Activated CD4-positive, alpha-beta T cell treated with anti-CD3 and anti-CD28 coated beads for 24 hours (primary cell): ENCODE data around the gene ABI2.
"Not testable (repeated sequence)": the region's sequence is repeated elsewhere in the genome, so short reads cannot be mapped to it uniquely, and the experiment has no call there.

ENCODE experiments used
- DNase-seq, 2 donors: peaks; one replicate each; pipeline ENCODE4 v3.0.0-alpha.2; 2020; ENCODE audit warnings: low read depth in 2 of 2

Gene ABI2

DNA sequence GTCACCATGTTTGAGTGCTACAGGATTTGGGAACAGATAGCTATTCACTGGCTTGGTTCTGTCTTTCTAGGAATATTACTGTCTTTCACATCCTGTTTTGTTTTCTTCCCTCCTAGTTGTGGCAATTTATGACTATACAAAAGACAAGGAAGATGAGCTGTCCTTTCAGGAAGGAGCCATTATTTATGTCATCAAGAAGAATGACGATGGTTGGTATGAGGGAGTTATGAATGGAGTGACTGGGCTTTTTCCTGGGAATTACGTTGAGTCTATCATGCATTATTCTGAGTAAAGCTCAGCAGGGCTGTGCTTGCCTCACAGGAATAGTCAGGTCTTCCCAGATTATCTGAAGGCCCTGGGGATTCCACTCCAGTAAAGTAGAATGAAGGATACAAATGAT lies 98.9 kb downstream of the ABI2 start:
- DNase-seq = no peak

DNA sequence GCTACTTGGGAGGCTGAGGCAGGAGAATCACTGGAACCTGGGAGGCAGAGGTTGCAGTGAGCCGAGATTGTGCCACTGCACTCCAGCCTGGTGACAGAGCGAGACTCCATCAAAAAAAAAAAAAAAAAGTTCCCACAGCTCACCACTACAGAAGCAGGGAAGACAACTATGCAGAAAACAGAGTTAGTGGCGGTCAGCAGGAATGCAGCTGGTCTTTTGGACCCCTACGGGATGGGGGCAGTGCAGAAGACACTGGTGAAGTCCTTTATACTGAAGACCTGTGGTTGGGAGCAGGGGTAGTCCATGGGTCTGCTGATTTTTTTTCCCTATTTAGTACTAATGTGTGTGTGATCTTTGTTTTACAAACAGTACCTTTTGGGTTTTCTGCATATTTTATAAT lies 101.4 kb downstream of the ABI2 start:
- DNase-seq = not testable (repeated sequence)

- DNase-seq = no peak
Observed at GRCh38 chr2:203431391-203432185, 103.4 kb downstream of the ABI2 start.

GRCh38 chr2:203432811-203433210 lies 104.6 kb downstream of the ABI2 start:
- DNase-seq = no peak

- DNase-seq = no peak
Observed at GRCh38 chr2:203436496-203436895, 108.3 kb downstream of the ABI2 start.

DNA sequence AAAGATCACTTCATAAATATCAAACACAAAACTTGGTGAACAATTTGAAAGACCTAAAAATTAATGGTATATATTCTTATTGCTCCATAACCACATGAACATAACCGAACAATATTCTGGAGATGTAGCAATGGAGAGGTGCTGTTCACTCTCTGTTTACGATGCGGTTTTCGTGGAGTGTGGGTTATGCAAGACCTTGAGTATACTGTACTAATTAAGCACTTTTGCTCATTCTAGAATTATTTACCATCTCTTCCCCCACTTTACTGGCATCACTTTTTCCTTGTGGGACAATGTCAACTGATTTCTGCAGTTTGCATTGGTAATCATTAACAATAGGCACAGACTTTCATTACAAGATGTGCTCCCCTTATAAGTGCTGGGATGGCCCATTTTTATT lies 109.3 kb downstream of the ABI2 start:
- DNase-seq = no peak

DNA sequence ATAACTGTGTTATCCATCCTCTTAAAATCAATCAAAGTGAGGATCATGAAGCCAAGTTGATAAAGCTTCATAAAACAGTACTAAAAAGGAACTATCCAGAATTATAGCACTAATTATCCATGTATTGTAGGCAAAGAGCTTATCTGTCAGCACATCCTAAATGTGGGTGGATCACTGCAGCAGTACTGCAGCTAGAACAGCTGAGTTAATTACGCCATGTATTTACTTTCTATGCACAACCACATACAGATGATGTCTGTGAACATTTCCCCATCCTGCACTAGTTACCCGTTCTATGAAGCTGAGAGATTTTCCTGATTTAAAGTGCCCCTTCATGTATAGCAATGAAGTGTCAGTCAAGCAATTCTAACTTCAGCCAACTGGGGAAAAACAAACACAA lies 110.3 kb downstream of the ABI2 start:
- no peak for DNase-seq

- DNase-seq = no peak
Observed at GRCh38 chr2:203440671-203441070, 112.5 kb downstream of the ABI2 start.

DNA sequence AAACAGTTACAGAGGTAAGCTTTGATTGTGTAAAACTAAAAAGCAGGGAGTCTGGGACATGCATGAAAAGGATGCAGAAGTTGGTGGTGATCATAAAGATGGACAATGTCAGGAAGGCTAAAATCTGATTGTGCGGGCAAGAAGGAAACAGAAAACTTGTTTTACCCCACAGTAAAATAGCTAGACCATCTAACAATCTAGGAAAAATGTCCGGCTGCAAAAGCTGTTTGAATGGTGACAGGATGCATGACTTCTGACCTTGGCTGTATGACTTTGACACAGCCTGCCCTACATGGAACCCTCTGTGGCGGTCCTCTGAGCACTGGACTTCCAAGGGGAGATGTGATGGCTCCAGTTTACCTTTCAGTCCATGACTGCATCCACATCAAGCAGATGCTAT lies 113.3 kb downstream of the ABI2 start:
- no peak for DNase-seq

GRCh38 chr2:203442463-203442862 lies 114.3 kb downstream of the ABI2 start:
- no peak for DNase-seq

- DNase-seq = no peak
Observed at GRCh38 chr2:203444738-203445137, 116.5 kb downstream of the ABI2 start.

DNA sequence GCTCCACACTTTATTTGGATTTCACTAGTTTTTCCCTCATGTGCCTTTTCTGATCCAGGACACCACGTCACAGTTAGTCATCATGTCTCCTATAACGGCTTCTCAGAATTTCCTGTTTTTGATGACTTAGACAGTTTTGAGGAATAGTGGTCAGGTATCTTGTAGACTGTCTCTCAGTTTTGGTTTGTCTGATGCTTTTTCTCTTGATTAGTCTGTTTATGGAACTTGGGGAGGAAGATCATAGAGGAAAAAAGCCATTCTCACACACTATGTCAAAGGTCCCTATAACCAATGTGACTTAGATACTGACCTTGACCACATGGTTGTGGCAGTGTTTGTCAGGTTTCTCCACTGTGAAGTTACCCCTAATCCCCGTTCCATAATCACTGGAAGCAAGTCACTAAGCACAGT lies 117.9 kb downstream of the ABI2 start:
- no peak for DNase-seq

DNA sequence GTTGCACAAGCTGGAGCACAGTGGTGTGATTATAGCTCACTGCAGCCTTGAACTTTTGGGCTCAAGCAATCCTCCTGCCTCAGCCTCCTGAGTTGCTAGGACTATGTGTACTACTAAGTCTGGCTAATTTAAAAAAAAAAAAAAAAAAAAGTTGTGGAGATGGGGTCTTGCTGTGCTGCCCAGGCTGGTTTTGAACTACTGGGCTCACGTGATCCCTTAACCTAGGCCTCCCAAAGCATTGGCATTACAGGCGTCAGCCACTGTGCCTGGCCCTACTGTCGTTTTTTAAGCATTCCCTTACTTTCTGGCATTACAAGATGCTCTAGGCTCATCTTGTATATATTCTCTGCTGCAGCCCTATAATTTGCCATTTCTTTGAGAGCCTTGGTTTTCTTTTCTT lies 118.6 kb downstream of the ABI2 start:
- DNase-seq = no peak

DNA sequence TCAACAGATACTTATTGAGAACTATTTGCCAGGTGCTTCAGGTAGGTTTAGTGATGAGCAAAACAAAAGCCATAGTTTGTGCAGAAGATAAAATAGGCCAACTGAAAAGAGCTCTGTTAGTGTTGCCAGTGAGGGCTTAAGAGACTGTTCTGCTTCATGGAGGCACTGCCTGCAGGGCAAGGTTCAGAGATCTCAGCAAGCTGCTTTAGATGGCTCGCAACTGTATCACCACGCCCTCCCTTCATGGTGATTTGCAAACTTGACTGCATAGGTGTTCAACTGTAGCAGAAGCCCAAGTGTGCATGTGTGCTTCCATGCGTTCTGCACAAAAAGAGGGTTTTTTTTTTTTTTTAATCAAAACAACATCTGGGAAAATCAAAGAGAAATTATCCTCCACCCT lies 122.4 kb downstream of the ABI2 start:
- DNase-seq = no peak

DNA sequence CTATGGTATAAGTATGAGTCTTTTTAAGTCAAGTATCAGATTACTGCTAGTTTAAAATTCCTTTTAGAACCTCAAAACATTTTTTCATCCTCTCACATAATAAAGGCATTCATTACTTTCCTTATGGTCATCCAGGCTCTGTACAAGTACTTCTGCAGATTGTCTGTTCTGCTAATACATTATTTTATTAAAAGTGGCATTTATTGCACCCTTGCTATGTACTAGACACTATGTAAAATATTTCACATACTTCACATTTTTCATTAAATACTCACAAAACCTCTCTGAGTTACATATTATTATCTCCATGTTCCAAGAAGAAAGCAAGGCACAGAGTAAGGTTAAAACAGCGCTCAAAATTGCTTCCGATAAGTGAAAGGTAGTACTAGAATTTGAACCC lies 122.8 kb downstream of the ABI2 start:
- DNase-seq = no peak

GRCh38 chr2:203451689-203452088 lies 123.5 kb downstream of the ABI2 start:
- DNase-seq = no peak

GRCh38 chr2:203453858-203454451 lies 125.8 kb downstream of the ABI2 start:
- DNase-seq = peak in 1 of 2 donors; percentile 5

DNA sequence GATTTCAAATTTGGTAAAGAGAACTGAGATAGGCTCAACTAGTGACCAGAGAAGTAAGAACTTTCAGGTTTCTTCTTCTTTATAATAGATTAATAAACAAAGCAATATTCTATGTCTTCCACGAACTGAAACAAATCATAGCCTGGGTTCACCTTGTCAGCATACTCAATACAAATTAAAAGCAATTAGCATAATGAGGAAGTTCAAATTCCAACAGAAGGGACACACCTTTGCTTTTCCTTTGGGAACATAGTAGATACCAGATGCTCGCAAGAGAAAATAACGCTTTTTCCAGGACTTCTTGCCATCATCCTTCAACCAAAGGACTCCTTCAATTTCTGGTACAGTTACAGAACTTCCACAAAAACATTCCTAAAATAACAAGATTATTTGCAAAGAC lies 127.0 kb downstream of the ABI2 start:
- no peak for DNase-seq

DNA sequence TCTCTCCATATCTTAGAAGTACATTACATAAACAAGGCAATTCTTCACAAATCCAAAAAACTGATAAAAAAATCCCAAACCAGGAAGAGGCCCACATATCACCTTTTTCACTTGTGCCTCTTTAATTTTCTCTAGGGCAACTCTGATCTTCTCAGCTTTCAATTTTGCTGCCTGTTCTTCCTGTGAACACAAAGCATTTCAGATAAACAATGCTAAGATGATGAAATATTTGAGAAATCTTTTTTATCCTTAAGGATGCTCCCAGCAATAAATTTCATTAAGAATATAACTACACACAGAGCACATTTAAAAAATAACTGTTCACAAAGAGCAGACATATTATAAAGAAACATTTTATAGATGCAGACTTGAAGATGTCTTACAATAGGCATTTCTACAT lies 133.6 kb downstream of the ABI2 start:
- no peak for DNase-seq

- no peak for DNase-seq
Observed at GRCh38 chr2:203462308-203462707, 134.1 kb downstream of the ABI2 start.

DNA sequence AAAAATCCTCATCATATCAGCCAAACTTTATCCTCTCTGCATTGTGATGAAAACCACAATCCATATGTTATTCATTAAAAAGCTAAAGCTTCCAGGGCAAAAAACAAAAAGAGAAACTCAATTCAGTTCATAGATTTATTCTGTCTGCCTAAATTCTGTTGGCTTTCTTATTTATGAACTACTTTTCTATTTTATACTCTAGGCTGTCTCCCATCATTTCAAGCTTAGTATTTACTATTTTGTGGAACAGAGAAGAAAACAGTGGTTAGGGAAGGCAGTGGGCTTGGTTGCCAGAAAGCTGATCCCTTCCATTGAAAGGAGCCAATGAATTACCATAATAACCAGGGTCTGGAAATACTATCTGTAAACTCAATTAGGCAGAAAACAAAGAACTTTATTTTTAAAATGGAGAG lies 135.1 kb downstream of the ABI2 start:
- no peak for DNase-seq

GRCh38 chr2:203469546-203469945 lies 141.4 kb downstream of the ABI2 start:
- no peak for DNase-seq

DNA sequence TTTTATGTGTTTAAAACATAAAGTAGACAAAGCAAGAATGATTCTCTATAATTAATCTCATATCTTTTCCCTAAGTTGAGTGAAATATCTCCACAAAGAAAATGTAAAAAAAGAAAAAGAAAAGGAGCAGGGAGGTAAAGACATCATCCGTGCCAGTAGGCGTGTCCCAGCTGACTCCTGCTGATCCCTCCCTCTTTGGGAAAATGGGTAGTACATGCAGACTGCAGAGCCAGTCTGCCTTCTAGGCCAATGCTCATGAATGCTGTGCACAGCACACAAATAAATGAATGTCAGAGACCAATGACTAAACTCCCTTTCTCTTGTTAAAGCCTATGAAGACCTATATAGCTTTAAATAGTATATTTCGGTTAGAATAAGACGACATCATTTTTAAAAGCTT lies 142.2 kb downstream of the ABI2 start:
- DNase-seq = no peak

- no peak for DNase-seq
Observed at GRCh38 chr2:203471323-203471722, 143.1 kb downstream of the ABI2 start.
